GM20431 (cell line): Measurements from ENCODE around the gene CALCB.

Experiments
- in situ Hi-C: fragments of 300-500 bp; cut with MseI, MboI; formaldehyde crosslinking; loops from one replicate; pipeline ENCODE4 v1.15.0; 2020; ENCODE audit warnings: low sequenced_read_pairs; ENCODE audit not compliant: unreplicated experiment

The CALCB gene

GRCh38 chr11:15072551-15073143 is 746 bp upstream of the CALCB start:
- in situ Hi-C loops = no loop called here

- in situ Hi-C loops = no loop called here
Measured at GRCh38 chr11:15074206-15075161, 1.1 kb downstream of the CALCB start.

- in situ Hi-C loops = no loop called here
Measured at GRCh38 chr11:15075162-15075526, 1.8 kb downstream of the CALCB start.

DNA sequence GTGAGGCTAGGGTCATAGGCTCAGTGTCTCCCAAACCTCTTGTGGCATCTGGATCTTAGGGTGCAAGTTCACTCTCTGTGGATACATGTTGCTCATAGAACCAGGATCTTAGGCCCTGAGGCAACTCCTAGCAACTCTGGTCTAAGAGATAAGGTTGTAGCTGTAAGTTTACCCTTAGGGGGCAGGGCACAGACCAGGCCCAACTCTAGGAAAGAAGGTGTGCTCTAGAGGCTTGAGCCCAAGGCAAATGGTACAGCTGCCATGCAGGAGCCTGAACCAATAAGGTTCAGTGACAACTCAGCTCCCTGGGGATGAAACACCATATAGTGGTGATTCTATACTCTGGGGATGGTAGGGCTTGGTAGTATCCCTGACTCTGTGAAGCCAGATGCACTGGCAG is 17.8 kb downstream of the CALCB start:
- in situ Hi-C loops = no loop called here

DNA sequence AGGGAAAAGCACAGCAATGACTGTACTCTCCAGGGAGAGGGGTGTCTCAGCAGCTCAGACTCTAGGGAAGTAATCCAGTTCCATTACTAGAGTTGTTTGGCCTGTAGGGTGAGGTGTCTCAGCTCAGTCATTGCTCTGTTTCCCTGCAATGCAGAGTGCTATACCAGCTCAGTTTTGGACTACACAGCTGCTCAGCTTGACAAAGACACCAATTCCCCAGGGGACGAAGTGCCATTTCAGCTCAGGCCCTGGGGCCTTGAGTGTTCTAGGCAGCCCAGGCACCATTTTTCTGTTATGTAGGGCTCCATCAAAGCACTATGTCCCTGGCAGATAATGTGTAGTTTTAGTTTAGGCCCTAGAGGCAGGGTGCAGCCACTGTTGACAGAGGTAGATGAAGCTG is 18.2 kb downstream of the CALCB start:
- in situ Hi-C loops = no loop called here

DNA sequence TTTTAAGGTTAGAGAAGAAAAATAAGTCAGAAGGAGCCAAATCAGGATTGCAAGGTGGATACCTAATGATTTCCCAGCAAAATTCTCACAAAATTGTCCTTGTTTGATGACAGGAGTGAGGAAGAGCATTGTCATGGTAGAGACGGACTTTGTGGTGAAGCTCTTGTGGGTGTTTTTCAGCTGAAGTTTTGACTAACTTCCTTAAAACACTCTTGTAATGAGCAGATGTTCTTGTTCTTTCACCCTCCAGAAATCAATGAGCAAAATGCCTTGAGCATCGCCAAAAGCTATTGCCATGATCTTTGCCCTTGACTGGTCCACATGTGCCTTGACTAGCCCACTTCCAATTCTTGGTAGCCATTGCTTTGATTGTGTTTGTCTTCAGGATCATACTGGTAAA is 20.0 kb downstream of the CALCB start:
- in situ Hi-C loops = no loop called here

DNA sequence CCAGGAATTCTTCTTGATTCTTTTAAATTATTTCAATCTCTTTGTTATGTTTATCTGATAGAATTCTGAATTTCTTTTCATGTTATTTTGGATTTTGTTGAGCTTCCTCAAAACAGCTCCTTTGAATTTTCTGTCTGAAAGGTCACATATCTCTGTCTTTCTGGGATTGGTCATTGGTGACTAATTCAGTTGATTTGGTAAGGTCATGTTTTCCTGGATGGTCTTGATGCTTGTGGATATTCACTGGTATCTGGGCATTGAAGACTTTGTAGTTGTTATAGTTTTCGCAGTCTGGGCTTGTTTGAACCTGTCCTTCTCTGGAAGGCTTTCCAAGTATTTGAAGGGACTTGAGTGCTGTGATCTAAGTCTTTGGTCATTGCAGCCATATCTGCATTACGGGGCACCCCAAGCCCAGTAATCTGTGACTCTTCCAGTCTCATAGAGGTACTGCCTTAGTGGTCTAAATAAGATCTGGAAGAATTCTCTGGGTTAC is 22.4 kb downstream of the CALCB start:
- in situ Hi-C loops = no loop called here

- in situ Hi-C loops = no loop called here
Measured at GRCh38 chr11:15097411-15097810, 24.0 kb downstream of the CALCB start.

GRCh38 chr11:15099267-15099666 is 25.9 kb downstream of the CALCB start:
- in situ Hi-C loops = no loop called here

GRCh38 chr11:15101072-15101709 is 27.8 kb downstream of the CALCB start:
- in situ Hi-C loops = loop anchor here (10.0 kb wide), 1 partner anchor 104 kb away; no protein-coding TSS in a partner anchor

GRCh38 chr11:15104166-15104565 is 30.8 kb downstream of the CALCB start:
- in situ Hi-C loops = loop anchor here (10.0 kb wide), 1 partner anchor 101 kb away; no protein-coding TSS in a partner anchor

DNA sequence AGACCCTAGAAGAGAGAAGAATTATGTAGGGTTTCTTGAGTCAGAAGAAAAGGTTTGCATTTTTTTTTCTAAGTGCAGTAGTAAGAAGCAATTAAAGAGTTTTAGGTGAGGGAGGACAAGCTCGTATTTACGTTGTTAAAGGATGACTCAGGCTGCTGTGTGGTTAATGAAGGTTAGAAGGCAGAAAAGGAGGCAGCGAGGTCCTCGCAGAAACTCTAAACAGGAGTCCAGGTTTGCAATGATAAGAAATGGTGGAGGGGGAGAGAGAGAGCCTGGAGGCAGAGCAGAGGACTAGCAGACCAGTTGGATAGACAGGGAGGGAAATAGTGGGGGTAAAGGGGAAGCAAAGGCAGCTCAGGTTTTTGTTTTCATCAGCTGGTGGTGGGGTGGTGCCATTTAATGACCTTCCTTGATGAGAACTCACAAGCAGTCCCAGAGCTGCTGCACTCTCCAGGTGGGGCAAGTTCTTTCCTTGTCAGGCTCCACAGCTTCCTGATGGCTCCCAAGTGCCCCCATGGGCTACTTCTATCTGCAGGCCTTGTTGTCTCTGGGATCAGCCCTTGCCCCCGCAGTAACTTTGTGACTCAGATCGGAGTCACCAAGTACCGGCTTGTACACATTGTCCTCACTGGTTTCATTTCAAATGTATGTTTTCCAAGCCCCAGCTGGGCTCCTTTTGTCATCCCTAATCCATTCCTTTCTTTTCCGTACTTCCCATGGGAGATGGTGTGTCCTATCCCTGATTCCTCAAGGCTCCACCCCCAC is 33.0 kb downstream of the CALCB start:
- in situ Hi-C loops = loop anchor here (10.0 kb wide), 1 partner anchor 98 kb away; no protein-coding TSS in a partner anchor

GRCh38 chr11:15107730-15108515 is 34.5 kb downstream of the CALCB start:
- in situ Hi-C loops = loop anchor here (10.0 kb wide), 1 partner anchor 97 kb away; no protein-coding TSS in a partner anchor

- in situ Hi-C loops = loop anchor here (10.0 kb wide), 1 partner anchor 96 kb away; no protein-coding TSS in a partner anchor
Measured at GRCh38 chr11:15108592-15109130, 35.3 kb downstream of the CALCB start.

DNA sequence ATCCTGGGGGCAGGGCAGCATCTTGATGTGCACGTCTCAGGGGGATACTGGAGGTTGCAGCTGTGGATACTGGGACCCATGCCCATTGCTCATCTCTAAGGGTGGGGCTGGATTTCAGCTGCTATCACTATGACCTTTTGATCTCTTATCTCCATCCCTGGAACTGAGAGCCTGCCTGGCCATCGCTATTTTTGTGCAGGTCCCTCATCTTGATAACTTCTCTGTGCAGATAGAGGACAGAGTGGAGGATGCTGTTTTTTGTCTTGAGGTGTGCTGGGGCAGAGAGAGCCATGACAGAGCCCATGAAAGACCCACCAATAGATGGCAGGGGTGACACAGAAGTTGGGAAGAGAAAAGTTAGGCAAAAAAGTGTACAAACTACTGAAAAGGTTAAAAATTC is 36.2 kb downstream of the CALCB start:
- in situ Hi-C loops = loop anchor here (10.0 kb wide), 1 partner anchor 95 kb away; no protein-coding TSS in a partner anchor

- in situ Hi-C loops = no loop called here
Measured at GRCh38 chr11:15111215-15111614, 37.8 kb downstream of the CALCB start.

DNA sequence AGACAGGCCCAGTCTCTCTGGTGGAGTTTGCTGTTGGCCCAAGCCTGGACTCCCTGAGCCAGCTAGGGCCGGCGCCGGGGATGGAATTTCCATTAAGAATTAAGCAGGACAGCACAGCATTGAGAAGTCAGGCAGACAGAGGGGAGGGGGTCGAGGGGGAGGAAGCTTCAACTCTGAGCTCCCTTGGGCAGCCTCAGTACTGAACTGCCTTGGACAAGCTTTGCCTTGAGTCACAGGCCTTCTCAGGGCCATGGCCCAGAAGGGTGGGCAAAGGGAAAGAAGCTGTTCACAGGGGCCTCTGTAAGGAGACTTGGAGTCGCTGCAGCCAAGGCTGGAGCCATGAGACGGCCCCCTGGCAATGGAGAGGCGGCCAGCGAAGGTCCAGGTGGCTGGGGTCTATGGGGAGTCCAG is 38.7 kb downstream of the CALCB start:
- in situ Hi-C loops = no loop called here

GRCh38 chr11:15113381-15113780 is 40.0 kb downstream of the CALCB start:
- in situ Hi-C loops = no loop called here
